M059J (cell line): Measurements from ENCODE around the gene EGFR. TPM values are rescaled to one million over a fixed set of nuclear protein-coding genes. Genes with fewer than 3 reads are reported as not detected.

ENCODE experiments used
- DNase-seq: peaks from one replicate; pipeline ENCODE4 v3.0.0-alpha.2; 2012; ENCODE audit warnings: low read depth
- total RNA-seq: library from RNA; depleted of rRNA; stranded (reverse); fragments of >200 nt; shearing (Covaris generic); gene quantifications from 2 replicates; pipeline ENCODE4 v1.2.3, GENCODE V29; 2014

Gene EGFR
- total RNA-seq, 1 experiment from 2014 or later = 51.4 TPM

- no peak for DNase-seq
Observed at GRCh38 chr7:55060636-55061022, 41.8 kb downstream of the EGFR start.

- DNase-seq = no peak
Observed at GRCh38 chr7:55061726-55062499, 43.1 kb downstream of the EGFR start.

GRCh38 chr7:55063061-55063460 lies 44.2 kb downstream of the EGFR start:
- DNase-seq = no peak

- DNase-seq = peak; percentile 84
Observed at GRCh38 chr7:55063633-55064032, 44.8 kb downstream of the EGFR start.

- peak; percentile 95 for DNase-seq
Observed at GRCh38 chr7:55065079-55065478, 46.3 kb downstream of the EGFR start.

GRCh38 chr7:55065511-55066229 lies 46.9 kb downstream of the EGFR start:
- DNase-seq = peak; percentile 98

GRCh38 chr7:55066524-55066923 lies 47.7 kb downstream of the EGFR start:
- peak; percentile 57 for DNase-seq

- no peak for DNase-seq
Observed at GRCh38 chr7:55066938-55067337, 48.1 kb downstream of the EGFR start.

GRCh38 chr7:55067748-55068147 lies 48.9 kb downstream of the EGFR start:
- DNase-seq = no peak

GRCh38 chr7:55069271-55069792 lies 50.5 kb downstream of the EGFR start:
- no peak for DNase-seq

- no peak for DNase-seq
Observed at GRCh38 chr7:55070271-55070743, 51.5 kb downstream of the EGFR start.

- DNase-seq = no peak
Observed at GRCh38 chr7:55070854-55071253, 52.0 kb downstream of the EGFR start.

GRCh38 chr7:55071411-55072175 lies 52.8 kb downstream of the EGFR start:
- no peak for DNase-seq

- no peak for DNase-seq
Observed at GRCh38 chr7:55072251-55072650, 53.4 kb downstream of the EGFR start.

- peak; percentile 65 for DNase-seq
Observed at GRCh38 chr7:55073051-55073511, 54.3 kb downstream of the EGFR start.

GRCh38 chr7:55073976-55074528 lies 55.2 kb downstream of the EGFR start:
- DNase-seq = peak; percentile 93

- no peak for DNase-seq
Observed at GRCh38 chr7:55075464-55076021, 56.7 kb downstream of the EGFR start.

- no peak for DNase-seq
Observed at GRCh38 chr7:55077561-55078410, 59.0 kb downstream of the EGFR start.

GRCh38 chr7:55078465-55079372 lies 59.9 kb downstream of the EGFR start:
- no peak for DNase-seq
